Measurements from ENCODE around the gene C12orf56.
A peak's percentile ranks its signal among the peaks of the same experiment; 100 is the strongest.
"Not testable (repeated sequence)": the region's sequence is repeated elsewhere in the genome, so short reads cannot be mapped to it uniquely, and the experiment has no call there.

The C12orf56 gene

DNA sequence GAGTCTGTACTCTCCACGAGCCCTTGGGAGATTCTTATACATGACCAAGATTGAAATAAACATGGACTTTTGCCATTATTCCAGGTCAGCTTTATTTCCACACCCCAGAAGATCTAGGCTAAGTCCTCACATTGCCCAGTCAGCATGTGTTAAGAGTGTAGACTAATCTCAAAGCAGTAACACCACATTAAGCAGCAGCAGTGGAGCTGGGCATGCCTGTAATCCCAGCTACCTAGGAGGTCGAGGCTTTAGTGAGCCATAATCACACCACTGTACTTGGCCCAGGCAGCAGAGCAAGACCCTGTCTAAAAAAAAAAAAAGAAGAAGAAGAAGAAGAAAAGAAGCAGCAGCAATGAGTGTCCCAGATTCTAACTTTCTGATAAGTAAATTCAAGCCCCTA, 65.5 kb downstream of the C12orf56 start:
- no peak overlapping the region for H3K4me3 ChIP-seq (replicated peaks; ENCODE audit: low read depth, low read length)
- TF ChIP-seq, protein P1, sequence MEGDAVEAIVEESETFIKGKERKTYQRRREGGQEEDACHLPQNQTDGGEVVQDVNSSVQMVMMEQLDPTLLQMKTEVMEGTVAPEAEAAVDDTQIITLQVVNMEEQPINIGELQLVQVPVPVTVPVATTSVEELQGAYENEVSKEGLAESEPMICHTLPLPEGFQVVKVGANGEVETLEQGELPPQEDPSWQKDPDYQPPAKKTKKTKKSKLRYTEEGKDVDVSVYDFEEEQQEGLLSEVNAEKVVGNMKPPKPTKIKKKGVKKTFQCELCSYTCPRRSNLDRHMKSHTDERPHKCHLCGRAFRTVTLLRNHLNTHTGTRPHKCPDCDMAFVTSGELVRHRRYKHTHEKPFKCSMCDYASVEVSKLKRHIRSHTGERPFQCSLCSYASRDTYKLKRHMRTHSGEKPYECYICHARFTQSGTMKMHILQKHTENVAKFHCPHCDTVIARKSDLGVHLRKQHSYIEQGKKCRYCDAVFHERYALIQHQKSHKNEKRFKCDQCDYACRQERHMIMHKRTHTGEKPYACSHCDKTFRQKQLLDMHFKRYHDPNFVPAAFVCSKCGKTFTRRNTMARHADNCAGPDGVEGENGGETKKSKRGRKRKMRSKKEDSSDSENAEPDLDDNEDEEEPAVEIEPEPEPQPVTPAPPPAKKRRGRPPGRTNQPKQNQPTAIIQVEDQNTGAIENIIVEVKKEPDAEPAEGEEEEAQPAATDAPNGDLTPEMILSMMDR (IDR thresholded peaks at IDR 0.05; ENCODE audit: low read length, missing control alignments) = no peak
- no peak for DNase-seq (ENCODE audit: low read depth)

DNA sequence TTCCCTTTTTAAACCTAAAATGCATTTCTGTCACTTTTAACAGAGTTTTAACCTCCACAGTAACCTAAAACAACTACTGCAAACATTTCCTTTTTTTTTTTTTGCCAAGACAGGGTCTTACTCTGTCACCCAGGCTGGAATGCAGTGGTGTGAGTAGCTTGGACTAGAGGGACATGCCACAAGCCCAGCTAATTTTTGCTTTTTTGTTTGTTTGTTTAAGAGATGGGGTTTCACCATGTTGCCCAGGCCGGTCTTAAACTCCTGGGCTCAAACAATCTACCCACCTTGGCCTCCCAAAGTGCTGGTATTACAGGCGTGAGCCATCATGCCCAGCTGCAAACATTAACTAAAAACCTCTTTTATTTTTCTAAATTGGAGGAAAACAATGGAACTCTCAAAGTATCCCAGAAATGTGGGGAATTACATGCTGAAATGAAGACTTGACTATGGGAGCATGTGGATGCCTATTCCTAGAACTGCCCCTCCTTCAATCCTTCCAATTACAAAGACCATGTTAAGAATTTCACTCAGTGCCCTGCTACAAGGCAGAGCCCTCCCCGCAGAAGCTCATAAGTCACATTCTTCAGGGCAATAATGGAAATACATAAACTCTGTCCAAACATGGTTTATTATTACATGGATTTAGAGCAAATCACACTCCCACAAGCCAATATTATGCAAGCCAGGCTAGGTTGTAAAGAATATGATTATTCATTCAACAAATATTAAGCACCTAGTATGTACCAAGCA, 66.9 kb downstream of the C12orf56 start:
- TF ChIP-seq, protein P1 (IDR thresholded peaks at IDR 0.05; ENCODE audit: low read length, missing control alignments) = no peak
- no peak for DNase-seq (ENCODE audit: low read depth)

DNA sequence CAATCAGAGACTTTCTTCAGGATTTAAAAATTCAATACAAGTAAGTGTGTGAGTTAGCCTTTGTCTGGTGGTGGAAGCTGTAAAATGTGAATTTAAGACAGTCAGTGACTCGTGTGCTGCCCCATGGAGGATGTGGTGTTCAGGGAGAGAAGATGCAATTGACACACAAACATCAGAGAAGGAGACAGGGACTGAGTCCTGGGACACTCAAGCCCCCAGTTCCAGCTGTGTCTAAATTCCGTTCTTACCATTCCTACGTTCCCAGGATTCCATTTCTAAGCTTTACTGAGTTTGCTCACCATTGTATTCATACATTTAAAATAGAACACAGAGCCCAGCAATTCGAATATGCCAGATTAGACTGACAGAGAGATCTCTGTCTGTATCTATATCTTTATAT, 67.6 kb downstream of the C12orf56 start:
- no peak for DNase-seq (ENCODE audit: low read depth)
- TF ChIP-seq, protein P1 (IDR thresholded peaks at IDR 0.05; ENCODE audit: low read length, missing control alignments) = no peak
- no peak overlapping the region for H3K4me3 ChIP-seq (replicated peaks; ENCODE audit: low read depth, low read length)

More for the DNA sequence above, 66.9 kb downstream of the C12orf56 start:
- no peak overlapping the region for H3K4me3 ChIP-seq (replicated peaks; ENCODE audit: low read depth, low read length)

DNA sequence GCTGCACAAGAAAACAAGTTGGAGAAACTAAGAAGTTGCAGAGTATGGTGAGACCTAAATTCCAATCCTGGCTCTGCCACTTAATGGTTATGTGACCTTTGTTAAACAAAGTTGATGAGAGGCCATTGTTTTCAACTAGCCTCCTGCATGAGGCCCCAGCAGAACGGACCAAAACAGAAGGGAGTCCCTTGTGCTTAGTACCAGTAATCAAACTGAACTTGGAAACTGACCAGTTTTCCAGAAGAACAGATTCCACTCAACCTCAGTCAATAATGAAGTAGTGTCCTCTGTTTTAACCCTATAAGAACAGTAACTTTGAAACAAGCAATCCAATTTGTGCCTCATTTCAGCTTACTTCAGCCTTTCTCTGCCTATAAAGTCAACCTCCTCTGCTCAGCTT, 69.9 kb downstream of the C12orf56 start:
- DNase-seq (ENCODE audit: low read depth) = peak; percentile 6
- TF ChIP-seq, protein P1 (IDR thresholded peaks at IDR 0.05; ENCODE audit: low read length, missing control alignments) = no peak
- H3K4me3 ChIP-seq (replicated peaks; ENCODE audit: low read depth, low read length) = no peak overlapping the region

DNA sequence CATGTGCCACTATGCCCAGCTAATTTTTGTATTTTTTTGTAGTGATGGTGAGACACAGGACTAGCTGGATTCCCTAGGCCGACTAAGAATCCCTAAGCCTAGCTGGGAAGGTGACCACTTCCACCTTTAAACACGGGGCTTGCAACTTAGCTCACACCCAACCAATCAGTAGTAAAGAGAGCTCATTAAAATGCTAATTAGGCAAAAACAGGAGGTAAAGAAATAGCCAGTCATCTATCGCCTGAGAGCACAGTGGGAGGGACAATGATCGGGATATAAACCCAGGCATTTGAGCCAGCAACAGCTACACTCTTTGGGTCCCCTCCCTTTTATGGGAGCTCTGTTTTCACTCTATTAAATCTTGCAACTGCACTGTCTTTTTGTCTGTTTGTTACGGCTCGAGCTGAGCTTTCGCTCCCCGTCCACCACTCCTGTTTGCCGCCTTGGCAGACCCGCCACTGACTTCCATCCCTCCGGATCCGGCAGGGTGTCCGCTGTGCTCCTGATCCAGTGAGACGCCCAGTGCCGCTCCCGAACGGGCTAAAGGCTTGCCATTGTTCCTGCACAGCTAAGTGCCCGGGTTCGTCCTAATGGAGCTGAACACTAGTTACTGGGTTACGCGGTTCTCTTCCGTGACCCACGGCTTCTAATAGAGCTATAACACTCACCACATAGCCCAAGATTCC, 70.9 kb downstream of the C12orf56 start:
- not testable (repeated sequence) for DNase-seq (ENCODE audit: low read depth); H3K4me3 ChIP-seq (replicated peaks; ENCODE audit: low read depth, low read length)

DNA sequence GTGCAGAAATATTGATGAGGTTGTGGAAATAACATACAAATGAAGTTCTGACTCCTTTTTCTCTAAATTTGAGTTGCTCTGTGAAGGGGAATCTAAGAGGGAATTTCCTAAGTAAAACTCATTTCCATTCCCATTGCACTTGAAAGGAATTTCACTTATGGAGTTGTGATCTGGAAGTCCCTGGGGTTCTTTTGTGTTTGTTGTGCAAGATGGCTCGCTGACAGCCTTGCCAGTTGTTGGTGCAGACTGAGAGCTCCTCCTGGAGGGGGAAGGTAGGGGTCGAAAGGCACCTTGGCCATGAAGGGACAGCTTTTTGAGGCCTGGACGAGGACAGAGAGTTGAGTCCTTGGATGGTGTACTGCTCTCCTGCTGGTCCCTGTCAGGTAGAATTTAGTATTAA, 72.0 kb downstream of the C12orf56 start:
- no peak overlapping the region for H3K4me3 ChIP-seq (replicated peaks; ENCODE audit: low read depth, low read length)
- peak; percentile 80 for DNase-seq (ENCODE audit: low read depth)
- TF ChIP-seq, protein P1 (IDR thresholded peaks at IDR 0.05; ENCODE audit: low read length, missing control alignments) = peak; percentile 28

DNA sequence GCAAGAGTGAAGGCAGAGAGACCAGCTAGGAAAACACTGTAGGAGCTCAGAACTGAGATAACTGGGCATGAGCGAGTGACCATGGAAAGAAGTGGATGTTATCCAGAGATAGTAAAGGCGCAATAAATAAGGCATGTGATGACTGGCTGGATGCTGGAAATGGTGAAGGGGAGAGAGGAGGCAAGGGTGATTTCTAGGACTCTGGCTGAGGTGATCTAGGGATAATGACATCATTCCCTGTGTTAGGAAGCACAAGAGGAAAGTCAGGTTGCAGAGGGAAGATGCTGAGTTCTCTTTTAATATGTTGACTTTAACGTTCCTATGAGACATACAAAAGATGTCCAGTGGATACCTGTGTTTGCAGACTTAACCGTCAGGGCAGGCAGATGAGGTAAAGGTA, 78.7 kb downstream of the C12orf56 start:
- no peak for DNase-seq (ENCODE audit: low read depth)
- TF ChIP-seq, protein P1 (IDR thresholded peaks at IDR 0.05; ENCODE audit: low read length, missing control alignments) = no peak
- H3K4me3 ChIP-seq (replicated peaks; ENCODE audit: low read depth, low read length) = no peak overlapping the region

Data from fibroblast of pulmonary artery (primary cell).